RWPE2 (cell line): ENCODE measurements around the gene EEFSEC.

Experiments used
- ATAC-seq: fragments of 200-7000 bp; cut with Tn5 transposase; 3 replicates; pipeline ENCODE4 v1.9.1; 2021; ENCODE audit warnings: low read depth
- DNase-seq: peaks from one replicate; pipeline ENCODE4 v3.0.0-alpha.2; 2020; ENCODE audit warnings: low spot score
- H3K27ac ChIP-seq: fragments of 450-650 bp; 2 replicates; pipeline ENCODE4 v1.5.1; 2017; ENCODE audit warnings: mild to moderate bottlenecking; ENCODE audit not compliant: poor library complexity, severe bottlenecking
- H3K27me3 ChIP-seq: fragments of 250-450 bp; sonication (Bioruptor Pico); 2 replicates; pipeline ENCODE4 v1.5.1; 2021; ENCODE audit warnings: mild to moderate bottlenecking, moderate library complexity; ENCODE audit not compliant: insufficient read depth, poor library complexity, severe bottlenecking
- H3K36me3 ChIP-seq: fragments of 250-450 bp; sonication (Bioruptor Pico); 2 replicates; pipeline ENCODE4 v1.5.1; 2020; ENCODE audit warnings: low read depth, mild to moderate bottlenecking, moderate library complexity
- H3K4me1 ChIP-seq: fragments of 250-450 bp; sonication (Bioruptor Pico); 2 replicates; pipeline ENCODE4 v1.5.1; 2021; ENCODE audit warnings: mild to moderate bottlenecking, moderate library complexity; ENCODE audit not compliant: insufficient read depth, poor library complexity, severe bottlenecking
- H3K4me3 ChIP-seq: fragments of 250-450 bp; sonication (Bioruptor Pico); 2 replicates; pipeline ENCODE4 v1.5.1; 2021; ENCODE audit warnings: mild to moderate bottlenecking, moderate library complexity; ENCODE audit not compliant: severe bottlenecking
- H3K9me3 ChIP-seq: fragments of 250-450 bp; sonication (Bioruptor Pico); 2 replicates; pipeline ENCODE4 v1.5.1; 2021; ENCODE audit warnings: mild to moderate bottlenecking, moderate library complexity; ENCODE audit not compliant: severe bottlenecking
- CTCF ChIP-seq: fragments of 450-650 bp; IDR thresholded peaks from one replicate; pipeline ENCODE4 v1.5.1; 2017; ENCODE audit warnings: mild to moderate bottlenecking, moderate library complexity; ENCODE audit not compliant: poor library complexity, severe bottlenecking

Gene EEFSEC

GRCh38 chr3:128260275-128260674 is 107.0 kb downstream of the EEFSEC start:
- Histone ChIP-seq H3K4me3 (no peak overlapping the region), H3K9me3 (peaks cover 6% of the 10 kb centered on the region), H3K36me3 (no peaks in the 10 kb centered on the region; the same call in 1 of the 2 replicates), H3K27me3 (no peaks in the 10 kb centered on the region), H3K4me1 (no peaks in the 10 kb centered on the region), H3K27ac (no peak overlapping the region)
- no peak for TF ChIP-seq CTCF
- DNase-seq (no peak), ATAC-seq (no peak)

- no peaks in the 10 kb centered on the region; the same call in 1 of the 2 replicates for H3K36me3 ChIP-seq
- no peak overlapping the region for H3K27ac ChIP-seq
- H3K4me1 ChIP-seq, result no peaks in the 10 kb centered on the region
- TF ChIP-seq CTCF, result no peak
- no peaks in the 10 kb centered on the region for H3K27me3 ChIP-seq
- no peak overlapping the region for H3K4me3 ChIP-seq
- DNase-seq (no peak), ATAC-seq (no peak)
- H3K9me3 ChIP-seq, result peaks cover 6% of the 10 kb centered on the region
Measured at GRCh38 chr3:128262457-128262856, 109.2 kb downstream of the EEFSEC start.

GRCh38 chr3:128263118-128263517 is 109.8 kb downstream of the EEFSEC start:
- Histone ChIP-seq H3K4me1 (no peaks in the 10 kb centered on the region), H3K27me3 (no peaks in the 10 kb centered on the region), H3K9me3 (peaks cover 6% of the 10 kb centered on the region), H3K36me3 (no peaks in the 10 kb centered on the region; the same call in 1 of the 2 replicates), H3K4me3 (no peak overlapping the region), H3K27ac (no peak overlapping the region)
- no peak for TF ChIP-seq CTCF
- no peak for ATAC-seq
- no peak for DNase-seq

GRCh38 chr3:128263946-128264345 is 110.7 kb downstream of the EEFSEC start:
- no peaks in the 10 kb centered on the region; the same call in 1 of the 2 replicates for H3K36me3 ChIP-seq
- no peaks in the 10 kb centered on the region for H3K4me1 ChIP-seq
- no peak for TF ChIP-seq CTCF
- no peak overlapping the region for H3K27ac ChIP-seq
- no peak for DNase-seq
- H3K4me3 ChIP-seq, result no peak overlapping the region
- ATAC-seq, result no peak
- H3K27me3 ChIP-seq, result no peaks in the 10 kb centered on the region
- peaks cover 6% of the 10 kb centered on the region for H3K9me3 ChIP-seq

GRCh38 chr3:128266453-128266852 is 113.2 kb downstream of the EEFSEC start:
- H3K4me1 ChIP-seq, result peaks cover 10% of the 10 kb centered on the region
- no peak for DNase-seq
- no peak overlapping the region for H3K4me3 ChIP-seq
- H3K36me3 ChIP-seq, result no peaks in the 10 kb centered on the region
- ATAC-seq, result no peak
- no peak for TF ChIP-seq CTCF
- no peaks in the 10 kb centered on the region for H3K9me3 ChIP-seq
- no peak overlapping the region for H3K27ac ChIP-seq
- H3K27me3 ChIP-seq, result no peaks in the 10 kb centered on the region
